A549 (cell line): ENCODE measurements around the gene RNASE2.

ENCODE experiments used
- CTCF ChIP-seq: fragments of >200 bp; sonication (Bioruptor Twin); formaldehyde crosslinking; IDR thresholded peaks from 3 replicates; pipeline ENCODE4 v1.5.1; 2016
- HMGXB4 ChIP-seq: fragments of 250-450 bp; sonication (Bioruptor Pico); IDR thresholded peaks from 2 replicates; pipeline ENCODE4 v1.5.0; 2021; ENCODE audit warnings: mild to moderate bottlenecking, moderate library complexity, borderline replicate concordance
- TP53 ChIP-seq: fragments of 250-450 bp; sonication (Bioruptor Pico); IDR thresholded peaks from 2 replicates; pipeline ENCODE4 v1.5.0; 2021; ENCODE audit warnings: mild to moderate bottlenecking, moderate library complexity

- TF ChIP-seq CTCF: no peak
- no peak for TF ChIP-seq TP53 (CRISPR knock-in tag)
- TF ChIP-seq HMGXB4 (CRISPR knock-in tag): no peak
These were observed 45.9 kb downstream of the RNASE2 start for GRCh38 chr14:21001218-21001617.
